DOHH2 (cell line): Measurements from ENCODE around the gene OTOP3.

Experiments
- H3F3A ChIP-seq: fragments of 200-600 bp; sonication (generic), shearing (Covaris generic); 2 replicates; pipeline ENCODE4 v1.6.0; 2016; ENCODE audit warnings: antibody characterized with exemption, mild to moderate bottlenecking; ENCODE audit not compliant: control insufficient read depth, insufficient read depth
- H3K27ac ChIP-seq: fragments of 200-600 bp; sonication (generic); 2 replicates; pipeline ENCODE4 v1.5.1; 2014; ENCODE audit warnings: low read depth, mild to moderate bottlenecking, low read length, moderate library complexity
- H3K27me3 ChIP-seq: fragments of 200-600 bp; sonication (generic); 2 replicates; pipeline ENCODE4 v1.6.1; 2014; ENCODE audit warnings: mild to moderate bottlenecking, low read length, mixed read lengths; ENCODE audit not compliant: control insufficient read depth
- H3K36me3 ChIP-seq: fragments of 200-600 bp; sonication (generic); 2 replicates; pipeline ENCODE4 v1.6.1; 2014; ENCODE audit warnings: mild to moderate bottlenecking, low read length, moderate library complexity, mixed read lengths; ENCODE audit not compliant: control insufficient read depth
- H3K4me1 ChIP-seq: fragments of 200-600 bp; sonication (generic); 2 replicates; pipeline ENCODE4 v1.6.1; 2014; ENCODE audit warnings: mild to moderate bottlenecking, low read length, mixed read lengths; ENCODE audit not compliant: control insufficient read depth
- H3K4me2 ChIP-seq: fragments of 200-600 bp; sonication (generic); 2 replicates; pipeline ENCODE4 v1.6.0; 2014; ENCODE audit warnings: mild to moderate bottlenecking, low read length, moderate library complexity
- H3K4me3 ChIP-seq: fragments of 200-600 bp; sonication (generic); 2 replicates; pipeline ENCODE4 v1.5.1; 2014; ENCODE audit warnings: mild to moderate bottlenecking, low read length, mixed read lengths
- H3K79me2 ChIP-seq: fragments of 200-600 bp; sonication (generic); 2 replicates; pipeline ENCODE4 v1.6.1; 2014; ENCODE audit warnings: mild to moderate bottlenecking, low read length, mixed read lengths; ENCODE audit not compliant: control insufficient read depth
- H3K9me2 ChIP-seq: fragments of 200-600 bp; sonication (generic); replicated peaks from 2 replicates; pipeline ENCODE4 v1.6.1; 2014; ENCODE audit warnings: mild to moderate bottlenecking, low read length, mixed read lengths; ENCODE audit not compliant: control insufficient read depth
- H3K9me3 ChIP-seq: fragments of 200-600 bp; sonication (generic); 2 replicates; pipeline ENCODE4 v1.6.1; 2014; ENCODE audit warnings: antibody characterized with exemption, low read length, mixed read lengths; ENCODE audit not compliant: control insufficient read depth, insufficient read depth
- H4K20me1 ChIP-seq: fragments of 200-600 bp; sonication (generic); 2 replicates; pipeline ENCODE4 v1.6.0; 2014; ENCODE audit warnings: low read depth, mild to moderate bottlenecking, antibody characterized with exemption, low read length, moderate library complexity; ENCODE audit not compliant: control insufficient read depth, insufficient read depth
- CTCF ChIP-seq: fragments of 200-600 bp; sonication (generic); IDR thresholded peaks from one replicate; pipeline ENCODE4 v1.5.1; 2014; ENCODE audit warnings: antibody characterized with exemption, mild to moderate bottlenecking, low read depth, low read length; ENCODE audit not compliant: poor library complexity, severe bottlenecking
- EZH2phosphoT487 ChIP-seq: fragments of 200-600 bp; sonication (generic); IDR thresholded peaks from 2 replicates; pipeline ENCODE4 v1.6.1; 2017; ENCODE audit warnings: borderline replicate concordance, mild to moderate bottlenecking, antibody characterized with exemption, low read length, moderate library complexity, mixed read lengths

Gene OTOP3

GRCh38 chr17:74939534-74939933, 3.8 kb downstream of the OTOP3 start:
- Histone ChIP-seq H3K9me3 (no peaks in the 10 kb centered on the region), H3K4me1 (no peaks in the 10 kb centered on the region), H3K27me3 (peaks cover 22% of the 10 kb centered on the region), H3K4me3 (no peak overlapping the region), H3K79me2 (no peaks in the 10 kb centered on the region), H4K20me1 (no peaks in the 10 kb centered on the region), H3K9me2 (no peaks in the 10 kb centered on the region), H3K4me2 (no peak overlapping the region), H3K36me3 (no peaks in the 10 kb centered on the region), H3F3A (no peaks in the 10 kb centered on the region), H3K27ac (no peak overlapping the region)
- no peak for TF ChIP-seq EZH2phosphoT487
- TF ChIP-seq CTCF, result no peak

GRCh38 chr17:74941128-74941725, 5.5 kb downstream of the OTOP3 start:
- no peaks in the 10 kb centered on the region for H3K36me3 ChIP-seq
- H3K4me2 ChIP-seq, result no peak overlapping the region
- no peaks in the 10 kb centered on the region for H4K20me1 ChIP-seq
- no peak overlapping the region for H3K27ac ChIP-seq
- H3K9me3 ChIP-seq, result no peaks in the 10 kb centered on the region
- no peaks in the 10 kb centered on the region for H3K79me2 ChIP-seq
- H3K27me3 ChIP-seq, result peaks cover 21% of the 10 kb centered on the region
- no peak overlapping the region for H3K4me3 ChIP-seq
- TF ChIP-seq EZH2phosphoT487, result no peak
- no peak for TF ChIP-seq CTCF
- no peaks in the 10 kb centered on the region for H3K4me1 ChIP-seq
- no peaks in the 10 kb centered on the region for H3K9me2 ChIP-seq
- no peaks in the 10 kb centered on the region for H3F3A ChIP-seq

- H3K4me3 ChIP-seq, result no peak overlapping the region
- no peak for TF ChIP-seq CTCF
- no peak for TF ChIP-seq EZH2phosphoT487
- H3K36me3 ChIP-seq, result no peaks in the 10 kb centered on the region
- no peaks in the 10 kb centered on the region for H3F3A ChIP-seq
- H3K9me3 ChIP-seq, result no peaks in the 10 kb centered on the region
- H3K79me2 ChIP-seq, result no peaks in the 10 kb centered on the region
- no peak overlapping the region for H3K4me2 ChIP-seq
- H3K4me1 ChIP-seq, result no peaks in the 10 kb centered on the region
- H3K27ac ChIP-seq, result no peak overlapping the region
- peaks cover 9% of the 10 kb centered on the region for H3K27me3 ChIP-seq
- H4K20me1 ChIP-seq, result no peaks in the 10 kb centered on the region
- no peaks in the 10 kb centered on the region for H3K9me2 ChIP-seq
These were observed 8.3 kb downstream of the OTOP3 start for GRCh38 chr17:74943808-74944522.
